Epidermal melanocyte (primary cell): ENCODE data around the gene LELP1.
"Not testable (repeated sequence)": the region's sequence is repeated elsewhere in the genome, so short reads cannot be mapped to it uniquely, and the experiment has no call there.

Source experiments
- DNase-seq: peaks from one replicate; pipeline ENCODE4 v3.0.0; 2011; ENCODE audit warnings: low spot score; ENCODE audit not compliant: insufficient read length

Gene LELP1

DNA sequence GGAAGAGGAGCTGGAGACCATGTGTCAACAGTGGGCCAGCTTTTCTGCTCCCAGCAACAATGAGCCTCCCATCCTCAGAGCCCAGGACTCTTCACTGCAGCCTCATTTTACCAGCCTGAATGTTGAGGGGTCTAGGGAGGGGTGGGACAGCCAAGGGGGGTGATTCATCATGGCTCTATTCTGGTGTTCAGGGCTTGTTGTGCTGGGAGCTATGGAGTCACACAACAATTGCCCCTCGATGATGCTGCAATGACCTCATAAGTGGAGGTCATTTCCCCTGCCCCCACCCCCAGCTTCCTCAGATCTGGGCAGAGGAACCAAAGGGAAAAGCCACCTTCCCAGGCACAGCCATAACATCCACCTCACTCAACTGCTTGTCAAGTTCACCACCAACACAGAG is at the start of gene LELP1:
LELP1 (plus strand) TSS at position 301 of the 400 bp plus-strand sequence. CDS start 1,278 bp downstream, outside the sequence.
- no peak for DNase-seq

- no peak for DNase-seq
These were observed 47.7 kb upstream of the LELP1 start for GRCh38 chr1:153155541-153155940.

DNA sequence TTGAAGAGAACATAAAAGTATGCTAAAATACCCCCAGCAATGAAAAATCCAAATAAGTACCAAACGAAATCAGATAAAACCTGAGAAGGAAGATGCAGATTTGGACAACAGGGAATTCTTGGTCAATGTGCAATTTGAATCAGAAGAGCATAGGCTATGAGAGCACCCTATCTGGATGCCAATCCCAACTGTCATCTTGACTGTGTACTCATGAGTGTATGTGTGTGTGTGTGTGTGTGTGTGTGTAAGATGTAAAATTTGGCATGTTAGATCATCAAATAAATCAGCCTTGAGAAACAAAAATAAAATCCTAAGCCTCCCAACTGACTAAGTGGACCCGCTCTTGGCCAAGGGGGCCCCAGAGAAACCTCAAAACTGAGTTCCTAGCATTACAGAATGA is 34.5 kb upstream of the LELP1 start:
- no peak for DNase-seq

- DNase-seq: no peak
These were observed 28.6 kb upstream of the LELP1 start for GRCh38 chr1:153174624-153175023.

GRCh38 chr1:153178922-153179321 is 24.3 kb upstream of the LELP1 start:
- DNase-seq: no peak

GRCh38 chr1:153180556-153180955 is 22.7 kb upstream of the LELP1 start:
- DNase-seq: no peak

GRCh38 chr1:153188301-153188700 is 14.9 kb upstream of the LELP1 start:
- DNase-seq: not testable (repeated sequence)

- no peak for DNase-seq
These were observed 12.9 kb upstream of the LELP1 start for GRCh38 chr1:153190373-153190772.

- no peak for DNase-seq
These were observed 10.5 kb upstream of the LELP1 start for GRCh38 chr1:153192697-153193096.

DNA sequence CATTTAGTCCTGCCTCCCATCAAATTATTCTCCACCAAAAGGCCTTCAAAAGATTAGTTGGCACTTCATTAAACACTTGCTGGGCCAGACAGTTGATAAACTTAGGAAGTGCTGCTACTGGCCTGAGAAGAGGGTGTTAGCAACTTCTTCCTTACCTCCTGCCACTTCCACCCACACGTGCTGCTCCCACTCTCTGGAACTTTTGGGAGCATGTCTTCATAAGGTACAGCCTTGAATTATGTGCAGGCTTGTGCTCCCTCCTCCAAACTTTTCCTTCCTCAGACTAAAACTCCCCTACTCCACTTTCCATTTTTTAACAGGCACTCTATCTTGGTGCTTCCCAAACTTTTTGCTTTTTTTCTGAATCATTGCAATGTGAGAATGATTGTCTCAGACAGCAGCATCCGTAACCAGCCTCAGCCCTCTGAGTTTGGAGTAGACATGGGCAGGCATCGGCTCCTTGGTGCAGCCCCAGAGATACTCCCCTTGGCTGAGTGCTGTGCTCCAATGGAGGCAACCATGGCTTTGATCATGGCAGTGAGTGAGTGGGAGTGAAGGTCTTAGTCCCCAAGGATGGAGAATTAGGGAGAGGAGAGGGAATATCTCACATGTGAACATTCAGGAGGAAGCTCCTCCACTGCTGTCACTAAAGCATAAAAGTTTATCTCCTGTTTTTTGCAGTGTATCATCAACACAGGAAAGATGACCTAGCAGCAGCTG is 8.7 kb upstream of the LELP1 start:
- no peak for DNase-seq

GRCh38 chr1:153195216-153195615 is 8.0 kb upstream of the LELP1 start:
- no peak for DNase-seq

- no peak for DNase-seq
These were observed 1.2 kb upstream of the LELP1 start for GRCh38 chr1:153202006-153202405.

DNA sequence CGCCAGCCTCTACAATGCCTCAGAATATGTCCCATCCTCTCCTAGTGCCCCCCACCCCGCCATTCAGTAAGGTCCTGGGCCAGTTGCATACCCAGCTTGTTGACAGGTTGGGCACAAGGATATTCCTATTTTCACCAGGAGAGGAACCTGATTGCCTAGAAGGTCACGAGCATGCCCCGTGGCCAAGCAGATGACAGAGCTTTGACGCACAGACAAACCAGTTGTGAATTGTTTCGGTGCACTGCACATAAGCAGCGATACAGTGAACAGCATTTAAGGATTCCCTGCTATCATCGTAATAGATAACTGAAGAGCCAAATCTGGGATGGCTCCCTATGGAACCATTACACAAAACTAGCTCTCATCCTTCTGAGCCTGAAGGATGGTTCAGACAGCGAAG is 3.4 kb downstream of the LELP1 start:
- no peak for DNase-seq

- no peak for DNase-seq
These were observed 7.0 kb downstream of the LELP1 start for GRCh38 chr1:153210206-153210605.

DNA sequence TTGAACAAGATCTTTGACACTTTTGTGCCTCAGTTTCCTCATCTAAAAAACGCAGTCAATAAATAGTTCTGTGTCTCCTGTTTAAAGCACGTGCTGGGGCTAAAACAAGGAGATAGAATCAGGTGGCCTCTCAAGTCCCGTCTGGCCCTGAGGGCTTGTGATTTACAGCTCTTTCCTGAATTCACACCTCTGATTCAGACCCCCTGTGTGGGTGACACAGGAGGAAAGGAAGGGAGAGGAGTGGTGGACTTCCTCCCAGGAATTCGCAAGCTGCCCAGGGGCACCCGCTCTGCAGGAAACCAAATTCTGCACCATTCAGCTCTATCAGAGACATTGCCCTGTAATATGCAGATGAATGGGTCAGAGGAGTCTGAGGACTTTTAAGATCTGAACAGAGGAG is 9.0 kb downstream of the LELP1 start:
- no peak for DNase-seq

GRCh38 chr1:153213519-153213918 is 10.3 kb downstream of the LELP1 start:
- DNase-seq: no peak

DNA sequence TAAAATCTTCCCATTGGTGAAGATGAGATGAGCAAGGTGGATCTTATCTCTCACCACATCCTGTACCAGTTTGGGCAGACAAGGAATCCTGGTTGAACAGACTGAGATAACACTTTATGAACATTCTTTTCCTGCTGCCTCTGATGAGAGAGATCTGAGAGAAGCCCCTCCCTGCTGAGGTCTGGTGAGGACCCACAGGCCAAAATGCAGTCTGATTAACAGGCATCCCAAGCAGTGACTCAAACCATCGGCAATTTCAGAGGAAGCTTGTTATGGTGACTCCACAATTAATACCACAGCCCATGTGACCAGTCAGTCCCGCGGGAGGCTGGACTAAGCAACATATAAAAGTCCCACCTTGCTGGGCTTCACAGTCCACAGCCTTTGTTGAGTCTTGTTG is 14.0 kb downstream of the LELP1 start, which contains the start of gene PRR9:
PRR9 (plus strand) TSS at position 373 of the 400 bp plus-strand sequence. CDS start 561 bp downstream, outside the sequence.
- no peak for DNase-seq

DNA sequence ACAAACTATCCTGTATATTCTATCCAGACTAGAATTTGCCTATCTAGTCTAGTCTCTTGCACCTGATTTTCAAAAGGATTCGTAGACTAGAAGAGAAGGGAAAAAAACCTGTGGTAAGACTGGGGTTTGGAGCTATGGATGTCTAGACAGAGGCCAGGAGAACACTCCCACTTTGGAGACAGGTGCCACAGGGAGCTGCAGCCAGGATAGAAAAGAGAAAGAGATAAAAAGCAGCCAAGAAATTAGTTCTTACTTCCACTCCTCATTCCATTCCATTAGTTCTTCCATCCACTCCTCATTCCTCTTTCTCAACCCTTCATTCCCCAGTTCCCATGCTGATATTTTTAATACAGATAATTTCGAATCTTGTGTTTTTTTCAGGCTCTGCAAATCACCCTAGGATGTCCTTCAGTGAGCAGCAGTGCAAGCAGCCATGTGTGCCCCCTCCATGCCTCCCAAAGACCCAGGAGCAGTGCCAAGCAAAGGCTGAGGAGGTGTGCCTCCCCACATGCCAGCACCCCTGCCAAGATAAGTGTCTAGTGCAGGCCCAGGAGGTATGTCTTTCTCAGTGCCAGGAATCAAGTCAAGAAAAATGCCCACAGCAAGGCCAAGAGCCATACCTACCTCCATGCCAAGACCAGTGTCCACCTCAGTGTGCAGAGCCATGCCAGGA is 14.7 kb downstream of the LELP1 start:
- no peak for DNase-seq

- no peak for DNase-seq
These were observed 17.5 kb downstream of the LELP1 start for GRCh38 chr1:153220606-153221303.

DNA sequence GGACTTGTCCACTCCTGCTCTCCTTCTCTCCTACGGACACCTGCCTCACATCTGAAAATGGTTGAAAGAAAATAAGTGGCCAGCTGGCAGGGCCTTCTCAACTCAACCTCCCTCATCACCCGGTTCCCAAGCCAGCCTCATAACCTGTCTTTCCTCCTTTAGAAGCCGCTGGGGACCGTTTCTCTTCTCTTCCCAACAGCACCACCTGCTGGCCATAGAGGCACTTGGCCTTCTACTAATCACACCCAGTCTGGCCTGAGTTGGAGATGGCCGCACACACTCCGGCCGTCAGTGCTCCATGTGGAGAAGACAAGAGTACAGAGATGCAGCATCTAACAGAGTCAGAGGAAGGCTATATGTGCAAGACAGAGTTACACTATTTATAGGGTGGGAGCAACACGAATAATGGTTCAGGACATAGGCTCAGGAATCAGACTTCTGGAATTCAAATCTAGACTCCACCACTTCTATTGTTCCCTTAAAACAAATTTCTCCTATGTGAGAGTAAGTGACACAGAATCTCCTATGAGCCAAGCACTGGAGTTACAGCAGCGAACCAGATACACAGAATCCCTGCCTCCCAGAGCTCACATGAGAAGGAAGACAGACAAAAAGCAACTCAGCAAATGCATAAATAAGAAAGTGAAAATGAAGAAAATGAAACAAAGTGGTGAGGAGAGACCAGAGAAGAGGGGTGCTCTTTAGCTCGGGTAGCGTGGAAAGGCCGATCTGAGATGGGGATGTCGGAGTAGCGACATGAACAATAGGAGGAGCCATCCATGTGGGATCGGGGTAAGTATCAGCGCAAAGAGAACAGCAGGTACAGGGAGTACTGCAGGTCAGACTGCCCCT is 20.0 kb downstream of the LELP1 start:
- DNase-seq: not testable (repeated sequence)

- DNase-seq: no peak
These were observed 24.6 kb downstream of the LELP1 start for GRCh38 chr1:153227810-153228209.
